GM18498 (cell line): Measurements from ENCODE around the gene PFN1.

Experiments
- ATAC-seq: cut with Tn5 transposase; IDR thresholded peaks from one replicate; pipeline ENCODE4 v1.9.1; 2021; ENCODE audit warnings: mild to moderate bottlenecking, moderate library complexity; ENCODE audit not compliant: unreplicated experiment

Gene PFN1

DNA sequence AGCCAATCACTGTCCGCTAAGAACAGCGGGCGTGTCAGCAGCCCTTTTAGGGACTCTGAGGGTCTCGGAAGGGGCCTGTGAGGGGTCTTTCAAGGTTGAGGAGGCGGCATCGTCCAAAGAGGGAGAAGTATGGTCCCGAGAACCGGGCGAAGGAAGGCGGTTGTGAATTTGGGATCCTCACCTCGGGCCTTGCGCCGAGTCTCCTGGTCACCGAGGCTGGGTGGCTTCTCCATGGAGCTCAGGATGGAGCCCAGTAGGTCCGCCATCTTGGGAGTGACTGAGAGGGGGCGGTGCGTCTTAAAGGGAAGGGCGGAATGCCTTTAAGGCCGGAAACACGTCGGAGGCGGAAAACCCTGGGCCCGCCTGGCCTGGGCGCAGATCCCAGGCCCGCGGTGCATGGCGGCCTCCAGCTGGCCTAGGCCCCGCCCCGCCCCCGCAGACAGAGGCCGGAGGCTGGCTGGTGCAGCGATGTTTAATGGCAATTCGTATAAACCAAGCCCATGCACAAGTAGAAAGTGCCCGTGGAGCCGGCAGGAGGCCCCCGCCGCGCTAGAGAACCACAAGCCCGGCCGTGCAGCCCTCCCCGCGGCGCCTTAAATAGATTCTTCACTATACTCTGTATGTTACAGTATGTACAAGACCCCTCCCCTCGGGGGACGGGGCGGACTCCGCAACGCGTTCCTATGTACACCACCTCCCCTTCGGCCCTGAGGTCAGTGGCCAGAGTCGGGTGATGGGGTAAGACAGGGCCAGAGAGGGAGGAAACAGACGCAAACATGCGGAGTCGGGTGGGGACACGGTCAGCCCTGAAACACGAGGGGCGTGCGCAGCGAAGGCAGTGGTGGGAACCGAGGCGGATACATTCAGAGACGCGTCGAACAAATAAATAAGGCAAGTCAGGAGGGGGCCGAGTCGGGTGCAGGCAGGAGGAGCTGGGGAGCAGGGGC, 19.5 kb upstream of the PFN1 start, which contains the start of gene SPAG7:
Gene SPAG7, minus strand, starts transcription at position 279 of the 947 bp plus-strand sequence. Its CDS starts 13 bp downstream, at position 266.
- peak; percentile 69 for ATAC-seq

DNA sequence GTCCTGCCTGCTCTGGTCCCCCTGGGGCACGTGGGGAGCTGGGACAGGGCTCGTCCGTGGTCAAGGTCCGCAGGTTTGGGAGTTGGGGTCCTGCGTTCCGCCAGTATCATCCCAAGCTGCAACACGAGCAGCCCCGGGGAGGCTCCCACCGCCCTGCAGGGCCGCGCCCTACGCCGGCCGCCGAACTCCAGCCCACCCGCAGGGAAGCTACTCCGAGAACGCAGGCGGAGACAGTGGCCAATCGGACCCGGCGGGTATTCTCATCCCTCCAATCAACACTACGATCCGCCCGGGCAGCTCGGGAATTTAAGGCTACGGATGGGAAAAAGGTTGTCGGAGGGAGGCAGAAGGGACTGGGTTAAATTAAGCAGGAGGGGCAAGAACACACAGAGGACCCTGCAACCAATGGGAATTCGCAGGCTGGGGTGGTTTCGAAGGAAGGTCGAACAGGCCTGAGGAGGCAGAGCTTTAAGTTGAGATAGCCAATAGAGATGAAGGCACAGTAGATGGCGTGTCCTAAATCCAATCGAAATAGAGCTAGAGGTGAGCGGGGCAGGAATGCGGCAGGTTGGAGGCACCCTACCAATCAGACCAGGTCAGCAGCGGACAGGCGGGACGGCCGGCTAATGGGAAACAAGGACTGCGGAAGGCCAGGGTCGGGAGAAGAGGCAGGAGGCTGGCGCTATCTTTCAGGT, 18.7 kb upstream of the PFN1 start:
- ATAC-seq: peak; percentile 82

DNA sequence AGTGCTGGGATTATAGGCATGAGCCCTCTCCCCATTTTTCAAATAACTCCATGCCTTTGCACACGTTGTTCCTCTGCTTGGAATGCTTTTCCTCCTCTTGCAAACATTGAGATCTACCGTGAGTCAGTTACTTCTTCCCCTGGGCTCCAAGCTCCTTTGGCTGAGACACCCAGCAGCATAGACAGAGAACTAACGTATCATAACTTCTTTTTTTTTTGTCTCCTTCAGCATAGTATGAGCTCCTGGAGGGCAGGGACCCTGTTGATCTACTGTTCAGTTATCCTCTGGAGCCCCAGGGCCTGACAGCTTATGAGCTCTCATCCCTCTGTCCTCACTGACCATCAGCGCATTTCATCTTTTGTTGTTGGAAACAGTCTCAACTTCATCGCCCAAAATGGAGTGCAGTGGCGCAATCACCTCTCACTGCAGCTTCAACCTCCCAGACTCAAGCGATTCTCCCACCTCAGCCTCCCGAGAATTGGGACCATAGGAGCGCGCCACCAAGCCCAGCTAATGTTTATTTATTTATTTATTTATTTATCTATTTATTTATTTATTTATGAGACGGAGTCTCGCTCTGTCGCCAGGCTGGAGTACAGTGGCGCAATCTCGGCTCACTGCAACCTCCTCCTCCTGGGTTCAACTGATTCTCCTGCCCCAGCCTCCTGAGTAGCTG, 17.1 kb upstream of the PFN1 start:
- no peak for ATAC-seq

DNA sequence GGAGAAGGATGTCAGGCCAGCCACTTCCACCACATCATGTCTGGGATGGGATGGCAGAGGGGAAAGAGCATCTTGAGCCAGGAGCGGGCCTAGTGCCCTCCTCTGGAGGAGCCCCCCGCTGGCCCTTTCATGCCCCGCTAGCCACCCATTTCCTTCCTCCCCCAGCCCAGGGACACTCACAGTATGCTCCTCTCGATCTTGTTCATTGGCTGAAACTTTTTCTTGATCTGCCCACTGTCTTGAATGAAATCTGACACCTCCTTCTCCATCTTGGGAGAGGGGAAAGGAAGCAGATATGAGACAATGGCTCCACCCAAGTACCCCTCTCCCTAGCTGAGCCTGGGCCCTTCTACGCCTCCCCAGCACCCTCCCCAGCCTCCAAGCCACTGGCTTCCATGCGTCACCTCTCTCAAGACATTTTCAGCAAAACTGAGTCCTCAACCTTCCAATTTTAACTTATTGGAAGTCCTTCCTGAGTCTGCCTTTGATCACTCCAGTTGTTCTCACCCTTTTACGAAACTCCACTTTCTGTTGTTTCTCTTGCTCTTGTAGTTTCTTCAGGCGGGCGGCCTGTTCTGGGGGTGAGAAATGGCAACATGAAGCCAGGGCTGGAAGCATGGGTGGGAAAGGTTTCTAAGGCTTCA, 12.1 kb upstream of the PFN1 start:
- no peak for ATAC-seq

DNA sequence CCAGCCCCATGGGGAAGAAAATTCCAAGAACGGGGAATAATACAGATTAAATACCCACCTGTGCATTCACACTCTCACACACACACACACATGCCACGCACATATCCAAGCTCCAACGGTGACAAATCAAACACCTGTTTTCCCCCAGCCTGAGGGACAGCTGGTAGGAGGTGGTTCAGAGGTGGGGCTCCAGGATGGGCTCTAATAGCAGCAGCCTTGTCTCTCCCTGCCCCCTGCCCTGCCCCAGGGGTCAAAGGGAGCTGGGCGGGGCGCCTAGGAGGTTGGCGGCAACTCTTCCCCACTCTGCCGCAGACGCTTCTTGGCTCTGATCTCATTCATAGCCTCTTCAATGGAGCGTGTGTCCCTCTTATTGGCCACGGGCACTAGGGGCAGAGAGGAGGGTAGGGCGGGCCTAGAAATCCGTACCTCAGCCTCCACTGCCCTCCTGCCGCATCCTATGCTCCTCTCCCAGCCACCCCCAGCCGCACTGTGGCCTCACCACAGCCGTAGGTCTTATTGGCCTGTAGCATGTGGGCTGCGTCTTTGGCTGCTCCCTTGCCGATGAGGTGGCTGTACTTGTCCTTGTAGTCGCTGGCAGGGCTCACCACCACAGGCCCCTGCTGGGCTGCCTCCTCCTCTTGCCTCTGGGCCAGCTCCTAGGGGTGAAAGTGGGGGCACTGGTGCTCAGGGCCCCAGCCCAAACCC, 11.1 kb upstream of the PFN1 start:
- no peak for ATAC-seq

DNA sequence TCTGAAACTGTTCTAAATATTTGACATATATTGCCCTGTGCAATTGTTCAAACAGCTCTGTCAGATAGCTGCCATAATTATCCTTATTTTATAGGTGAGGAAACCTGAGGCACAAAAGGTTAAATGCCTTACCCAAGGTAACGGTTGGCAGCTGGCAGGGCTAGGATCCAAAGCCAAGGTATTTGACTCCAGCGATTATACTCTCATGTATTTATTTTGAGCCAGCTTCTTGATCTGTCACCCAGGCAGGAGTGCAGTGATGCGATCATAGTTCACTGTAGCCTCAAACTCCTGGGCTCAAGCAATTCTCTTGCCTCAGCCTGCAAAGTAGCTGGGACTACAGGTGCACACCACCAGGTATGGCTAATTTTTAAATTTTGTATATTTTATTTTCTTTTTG, 9.8 kb upstream of the PFN1 start:
- no peak for ATAC-seq

DNA sequence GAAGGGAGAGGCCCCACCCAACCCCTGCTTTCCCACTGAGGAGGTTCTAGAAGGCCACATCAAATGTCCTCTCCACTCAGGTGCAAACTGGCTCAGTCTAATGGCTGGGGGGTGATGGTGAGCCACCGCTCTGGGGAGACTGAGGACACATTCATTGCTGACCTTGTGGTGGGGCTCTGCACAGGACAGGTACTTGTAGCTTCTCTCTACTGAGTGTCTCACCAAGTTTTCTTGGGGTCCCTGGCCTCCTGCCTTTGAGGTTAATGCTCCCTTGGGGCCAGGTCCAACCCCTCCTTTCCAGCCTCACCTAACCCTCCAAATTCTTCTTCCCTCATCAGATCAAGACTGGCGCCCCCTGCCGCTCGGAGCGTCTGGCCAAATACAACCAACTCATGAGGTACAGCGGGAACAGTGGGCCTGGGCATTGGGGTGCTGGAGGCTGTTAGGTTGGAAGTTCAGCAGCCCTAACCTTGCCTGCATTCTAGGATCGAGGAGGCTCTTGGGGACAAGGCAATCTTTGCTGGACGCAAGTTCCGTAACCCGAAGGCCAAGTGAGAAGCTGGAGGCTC, 8.2 kb upstream of the PFN1 start:
- ATAC-seq: no peak

DNA sequence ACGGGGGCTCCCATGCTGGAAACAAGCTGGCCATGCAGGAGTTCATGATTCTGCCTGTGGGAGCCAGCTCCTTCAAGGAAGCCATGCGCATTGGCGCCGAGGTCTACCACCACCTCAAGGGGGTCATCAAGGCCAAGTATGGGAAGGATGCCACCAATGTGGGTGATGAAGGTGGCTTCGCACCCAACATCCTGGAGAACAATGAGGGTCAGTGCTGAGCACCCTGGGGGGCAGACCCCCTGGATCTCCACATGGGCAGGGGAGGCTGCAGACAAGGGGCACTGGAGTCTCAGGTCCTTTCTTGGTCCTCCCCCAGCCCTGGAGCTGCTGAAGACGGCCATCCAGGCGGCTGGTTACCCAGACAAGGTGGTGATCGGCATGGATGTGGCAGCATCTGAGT, 6.8 kb upstream of the PFN1 start:
- ATAC-seq: no peak

- no peak for ATAC-seq
Observed at GRCh38 chr17:4953451-4953961, 5.2 kb upstream of the PFN1 start.

DNA sequence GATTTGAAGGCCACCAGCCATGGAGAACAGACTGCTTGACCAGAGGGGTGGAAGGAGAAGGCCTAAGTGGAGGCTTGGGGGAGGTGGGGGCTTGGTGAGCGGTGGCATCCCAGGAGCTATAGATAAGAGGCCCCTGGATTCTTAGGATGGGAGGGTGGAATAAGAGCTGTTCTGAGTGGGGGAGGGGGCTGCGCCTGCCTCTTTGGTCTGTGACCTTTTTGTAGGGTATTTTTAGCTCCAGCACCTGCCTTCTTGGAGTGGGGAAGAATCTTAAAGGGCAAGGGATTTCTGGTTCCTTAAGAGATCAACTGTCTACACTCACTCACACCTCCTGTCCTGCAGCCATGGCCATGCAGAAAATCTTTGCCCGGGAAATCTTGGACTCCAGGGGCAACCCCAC, 3.2 kb upstream of the PFN1 start:
- no peak for ATAC-seq

- ATAC-seq: no peak
Observed at GRCh38 chr17:4950746-4951204, 2.4 kb upstream of the PFN1 start, which contains the start of gene ENO3. Gene ENO3, plus strand, starts transcription at chr17:4951119. Its CDS starts 711 bp downstream, at chr17:4951830.

DNA sequence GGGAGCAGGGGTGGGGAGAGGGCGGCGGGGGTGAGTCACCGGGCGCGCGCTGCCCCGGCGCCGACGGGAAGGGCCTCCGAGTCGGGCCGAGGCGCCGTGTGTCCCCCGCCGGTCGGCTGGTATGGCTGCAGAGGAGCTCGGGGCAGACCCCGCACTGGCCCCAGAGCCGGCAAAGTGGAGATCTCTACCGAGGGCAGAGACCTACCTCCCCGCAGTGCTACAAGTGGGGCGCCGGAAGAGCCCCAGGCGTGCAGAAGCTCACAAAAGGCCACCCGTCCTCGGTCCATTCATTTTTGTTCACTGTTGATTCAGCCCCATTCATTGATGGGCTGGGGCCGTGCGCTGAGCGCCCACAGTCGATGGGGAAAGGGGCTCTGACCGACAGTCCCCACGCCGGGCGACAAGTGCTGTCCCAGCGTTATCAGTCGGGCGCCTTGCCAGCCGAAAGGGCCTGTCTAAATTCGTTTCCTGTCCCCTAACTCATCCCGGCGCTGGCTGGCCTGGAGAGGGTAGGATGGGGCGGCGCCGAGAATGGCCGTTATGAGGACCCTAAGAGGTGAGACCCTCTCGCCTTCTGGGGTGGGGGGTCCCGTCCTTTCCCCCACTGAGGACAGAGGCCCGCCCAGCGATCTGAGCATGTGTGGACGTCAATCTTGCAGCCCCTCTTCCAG, 1.9 kb upstream of the PFN1 start:
- ATAC-seq: peak; percentile 3

- peak; percentile 36 for ATAC-seq
Observed at GRCh38 chr17:4949321-4950074, 1.2 kb upstream of the PFN1 start.

DNA sequence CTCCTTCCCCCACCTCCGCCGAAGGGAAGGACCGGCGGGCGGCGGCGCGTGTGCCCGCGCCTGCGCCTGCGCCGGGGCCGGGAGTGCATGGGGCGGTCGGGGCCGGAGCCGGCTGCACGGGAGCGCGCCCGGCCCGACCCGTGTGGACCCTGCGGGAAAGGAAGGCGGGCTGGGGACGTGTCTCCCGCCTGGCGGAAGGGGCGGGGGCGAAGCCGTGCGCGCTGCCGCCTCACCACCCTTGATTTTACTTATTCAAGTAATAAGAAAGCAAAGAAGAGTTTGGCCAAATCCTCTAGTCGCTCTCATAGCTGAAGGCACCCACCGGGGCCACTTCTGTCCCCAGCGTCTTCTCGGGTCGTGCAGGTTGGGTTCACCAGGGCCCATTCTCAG, 596 bp upstream of the PFN1 start:
- ATAC-seq: peak; percentile 37

DNA sequence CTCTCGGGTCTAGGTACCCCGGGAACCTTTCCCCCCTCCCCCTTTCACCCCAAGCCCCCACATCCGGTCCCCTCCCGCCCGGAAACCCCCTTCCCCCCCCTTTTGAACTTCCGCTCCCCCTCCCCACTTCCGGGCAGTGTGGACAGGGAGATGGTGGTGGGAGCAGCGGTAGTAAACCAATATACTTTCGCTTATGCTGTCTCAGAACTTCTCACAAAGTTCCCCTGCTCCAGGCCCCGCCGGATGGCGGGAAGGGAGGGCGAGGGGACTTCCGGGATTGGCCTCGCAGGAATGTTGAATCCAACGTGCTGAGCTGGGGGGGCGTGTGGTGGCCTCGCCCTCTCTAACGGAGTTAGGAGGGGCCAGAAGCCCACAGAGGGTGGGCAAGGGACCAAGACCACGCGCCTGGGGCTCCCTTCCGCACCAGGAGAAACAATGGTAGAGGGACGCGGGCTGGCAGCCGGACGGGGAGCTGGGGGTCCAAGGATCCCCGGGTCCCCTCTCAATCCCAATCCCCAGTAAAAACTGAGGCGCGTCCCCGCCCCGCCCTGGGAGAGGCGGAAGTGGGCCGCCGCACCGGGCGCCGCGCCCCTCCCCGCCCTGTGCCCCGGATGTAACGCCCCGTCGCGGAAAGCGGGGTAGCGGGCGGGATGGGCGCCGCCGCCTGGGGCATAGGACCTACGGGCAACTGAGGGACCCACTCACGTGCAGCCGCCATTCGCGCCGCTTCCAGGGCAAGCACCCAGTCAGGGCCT, 742 bp downstream of the PFN1 start:
- no peak for ATAC-seq

DNA sequence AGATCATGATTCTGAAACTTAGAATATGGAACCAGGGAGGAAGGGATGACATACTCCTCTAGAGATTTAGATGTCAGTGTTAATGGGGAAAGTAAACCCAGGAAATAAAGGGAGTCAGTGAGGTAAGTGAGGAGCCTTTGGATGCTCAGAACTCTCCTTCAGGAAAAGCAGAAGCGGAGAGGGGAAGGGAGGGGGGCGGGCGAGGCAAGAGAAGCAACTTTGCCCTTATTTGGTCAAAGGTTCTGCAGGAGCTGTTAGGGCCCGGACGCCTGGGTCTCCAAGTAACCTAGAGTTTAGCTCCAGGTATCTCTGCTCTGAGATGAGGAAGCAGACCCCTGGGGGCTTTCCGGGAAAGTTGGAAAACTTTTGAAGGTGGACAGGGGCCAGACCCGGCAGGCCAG, 1.3 kb downstream of the PFN1 start:
- no peak for ATAC-seq

DNA sequence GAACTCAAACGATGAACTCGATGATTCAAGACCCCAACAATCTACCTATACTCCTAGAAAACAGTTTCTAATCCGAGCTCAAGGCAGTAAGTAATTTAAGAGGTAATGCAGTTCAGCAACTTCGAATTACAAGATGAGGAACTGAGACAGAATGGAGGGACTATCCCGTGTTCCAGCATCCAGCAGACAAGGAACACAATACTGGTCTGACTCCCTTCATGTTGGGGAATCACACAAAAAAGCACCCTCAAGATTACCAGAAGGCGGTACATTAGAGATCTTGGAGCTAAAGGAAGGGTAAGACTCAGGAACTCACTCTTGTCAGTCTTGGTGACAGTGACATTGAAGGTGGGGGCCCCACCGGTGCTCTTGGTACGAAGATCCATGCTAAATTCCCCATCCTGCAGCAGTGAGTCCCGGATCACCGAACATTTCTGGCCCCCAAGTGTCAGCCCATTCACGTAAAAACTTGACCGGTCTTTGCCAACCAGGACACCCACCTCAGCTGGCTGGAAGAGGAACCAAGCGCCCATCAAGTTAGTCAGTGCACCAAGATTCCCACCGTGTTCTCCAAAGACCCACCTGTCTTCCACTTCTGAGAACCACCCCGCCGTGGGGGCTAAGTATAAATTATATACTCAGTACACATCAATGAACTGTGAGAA, 1.9 kb downstream of the PFN1 start:
- ATAC-seq: no peak
